NCI-H1105 treated with DMSO at 0.1 percent for 48 hours (cell line): ENCODE data around the gene SIGLEC8.
"Not testable (repeated sequence)": the region's sequence is repeated elsewhere in the genome, so short reads cannot be mapped to it uniquely, and the experiment has no call there.

ENCODE experiments used
- DNase-seq: peaks from one replicate; lab custom pipeline; 2025; lab: John Stamatoyannopoulos, UW

The SIGLEC8 gene

GRCh38 chr19:51447510-51447909 lies 10.7 kb downstream of the SIGLEC8 start:
- not testable (repeated sequence) for DNase-seq

GRCh38 chr19:51441410-51442390 lies 16.6 kb downstream of the SIGLEC8 start:
- no peak for DNase-seq

- no peak for DNase-seq
Measured at GRCh38 chr19:51440846-51441409, 17.3 kb downstream of the SIGLEC8 start.

- no peak for DNase-seq
Measured at GRCh38 chr19:51440052-51440451, 18.2 kb downstream of the SIGLEC8 start.

- no peak for DNase-seq
Measured at GRCh38 chr19:51439021-51439465, 19.2 kb downstream of the SIGLEC8 start.

GRCh38 chr19:51434456-51434855 lies 23.8 kb downstream of the SIGLEC8 start:
- no peak for DNase-seq

- DNase-seq = no peak
Measured at GRCh38 chr19:51433043-51433442, 25.2 kb downstream of the SIGLEC8 start.

GRCh38 chr19:51431124-51431523 lies 27.1 kb downstream of the SIGLEC8 start:
- DNase-seq = no peak

GRCh38 chr19:51430221-51430620 lies 28.0 kb downstream of the SIGLEC8 start:
- DNase-seq = no peak

- DNase-seq = no peak
Measured at GRCh38 chr19:51427201-51427600, 31.1 kb downstream of the SIGLEC8 start.

- DNase-seq = no peak
Measured at GRCh38 chr19:51422053-51422448, 36.2 kb downstream of the SIGLEC8 start.

GRCh38 chr19:51421229-51422052 lies 36.8 kb downstream of the SIGLEC8 start:
- no peak for DNase-seq

- DNase-seq = not testable (repeated sequence)
Measured at GRCh38 chr19:51420511-51420910, 37.7 kb downstream of the SIGLEC8 start.

GRCh38 chr19:51418707-51419106 lies 39.5 kb downstream of the SIGLEC8 start:
- no peak for DNase-seq

- DNase-seq = no peak
Measured at GRCh38 chr19:51417810-51418157, 40.5 kb downstream of the SIGLEC8 start.

- no peak for DNase-seq
Measured at GRCh38 chr19:51417107-51417809, 41.0 kb downstream of the SIGLEC8 start, which contains the start of gene SIGLEC10. Gene SIGLEC10 (minus strand): TSS chr19:51417642. CDS start chr19:51417581, 61 bp downstream.

GRCh38 chr19:51416422-51416821 lies 41.8 kb downstream of the SIGLEC8 start:
- DNase-seq = not testable (repeated sequence)

GRCh38 chr19:51415187-51415586 lies 43.1 kb downstream of the SIGLEC8 start:
- DNase-seq = no peak

- no peak for DNase-seq
Measured at GRCh38 chr19:51410950-51411748, 47.1 kb downstream of the SIGLEC8 start.

GRCh38 chr19:51407511-51408131 lies 50.6 kb downstream of the SIGLEC8 start:
- DNase-seq = no peak
